Measurements from ENCODE around the gene MIEF2.

DNA sequence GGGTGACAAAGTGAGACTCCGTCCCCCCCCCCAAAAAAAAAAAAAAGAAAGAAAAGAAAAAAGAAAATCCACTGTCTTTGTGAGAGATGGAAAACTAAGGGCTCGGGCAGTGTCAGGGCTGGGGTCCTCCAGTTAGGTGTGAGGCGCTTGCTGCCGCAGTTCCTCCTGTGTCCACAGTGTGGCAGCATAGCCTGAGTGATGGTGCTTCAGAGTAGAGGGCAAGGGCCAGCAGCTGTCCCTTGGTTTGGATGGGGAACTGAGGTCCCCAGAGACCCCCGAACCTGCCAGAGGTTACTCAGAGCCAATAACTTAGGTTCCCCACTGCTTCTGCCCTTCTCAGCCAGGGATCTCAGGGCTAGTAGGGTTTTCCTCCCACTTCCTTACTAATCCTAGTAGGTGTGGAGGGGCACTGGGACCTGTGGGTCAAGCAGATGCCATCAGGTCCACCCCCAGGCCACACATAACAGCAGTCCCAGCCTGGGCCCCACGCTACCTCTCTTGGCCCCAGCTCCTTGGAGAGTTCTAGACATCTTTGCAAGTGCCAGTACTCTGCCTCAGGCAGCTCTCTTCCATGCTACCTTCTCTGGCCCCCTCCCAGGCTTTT lies 42.9 kb upstream of the MIEF2 start:
- TF ChIP-seq, protein P1, sequence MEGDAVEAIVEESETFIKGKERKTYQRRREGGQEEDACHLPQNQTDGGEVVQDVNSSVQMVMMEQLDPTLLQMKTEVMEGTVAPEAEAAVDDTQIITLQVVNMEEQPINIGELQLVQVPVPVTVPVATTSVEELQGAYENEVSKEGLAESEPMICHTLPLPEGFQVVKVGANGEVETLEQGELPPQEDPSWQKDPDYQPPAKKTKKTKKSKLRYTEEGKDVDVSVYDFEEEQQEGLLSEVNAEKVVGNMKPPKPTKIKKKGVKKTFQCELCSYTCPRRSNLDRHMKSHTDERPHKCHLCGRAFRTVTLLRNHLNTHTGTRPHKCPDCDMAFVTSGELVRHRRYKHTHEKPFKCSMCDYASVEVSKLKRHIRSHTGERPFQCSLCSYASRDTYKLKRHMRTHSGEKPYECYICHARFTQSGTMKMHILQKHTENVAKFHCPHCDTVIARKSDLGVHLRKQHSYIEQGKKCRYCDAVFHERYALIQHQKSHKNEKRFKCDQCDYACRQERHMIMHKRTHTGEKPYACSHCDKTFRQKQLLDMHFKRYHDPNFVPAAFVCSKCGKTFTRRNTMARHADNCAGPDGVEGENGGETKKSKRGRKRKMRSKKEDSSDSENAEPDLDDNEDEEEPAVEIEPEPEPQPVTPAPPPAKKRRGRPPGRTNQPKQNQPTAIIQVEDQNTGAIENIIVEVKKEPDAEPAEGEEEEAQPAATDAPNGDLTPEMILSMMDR (IDR thresholded peaks at IDR 0.05 in 4 of 5, conservative IDR thresholded peaks at IDR 0.05 in 1 of 5) = peak; percentile 75 to 97 (median 85)
- TF ChIP-seq POLR2A (IDR thresholded peaks at IDR 0.05) = no peak

Data from gastrocnemius medialis (tissue), 4 donors.